K562 (cell line): ENCODE data around the gene ZGLP1. TPM values are rescaled to one million over a fixed set of nuclear protein-coding genes. Genes with fewer than 3 reads are reported as not detected.

Experiments used
- ATAC-seq: fragments of 200-7000 bp; cut with Tn5 transposase; 3 replicates; pipeline ENCODE4 v1.9.1; 2020; ENCODE audit warnings: moderate library complexity
- BruUV-seq: library from RNA; stranded (reverse); fragments of 400-500 nt; replicated peaks from 2 replicates; lab custom pipeline; 2021; lab: Mats Ljungman, UMichigan
- CTCF ChIA-PET: fragments of 300-600 bp; formaldehyde crosslinking; extraction: SDS; loops from one replicate; lab custom pipeline; 2021; ENCODE audit warnings: low intra/inter-chr PET ratio; lab: Yijun Ruan, JAX
- POLR2A ChIA-PET: fragments of 300-600, 350-650 bp; sonication (Branson Sonifier 250); formaldehyde crosslinking; extraction: SDS; loops from one replicate; lab custom pipeline; 2021; ENCODE audit warnings: antibody characterized with exemption, inconsistent platforms; lab: Yijun Ruan, JAX
- DNase-seq, 4 experiments: peaks; one replicate each; pipeline versions ENCODE4 v3.0.0 to v3.0.0-alpha.2; 2011 to 2018; ENCODE audit warnings: low spot score in 3 of 4, mixed read lengths in 3 of 4; ENCODE audit errors: extremely low read depth in 1 of 4
- FAIRE-seq: peaks from 2 replicates; lab custom pipeline; 2011; peaks lifted over from hg19 to GRCh38; lab: Jason Lieb, UNC
- H2AFZ ChIP-seq: 2 replicates; pipeline ENCODE4 v1.6.0; 2011; ENCODE audit warnings: low read depth, low read length, control low read depth, inconsistent platforms
- H3K27ac ChIP-seq: fragments of 200-600 bp; 3 replicates; pipeline ENCODE4 v1.8.0; 2011; ENCODE audit warnings: low read depth, mild to moderate bottlenecking, control low read depth, inconsistent platforms, low read length, moderate library complexity, mixed read lengths; ENCODE audit errors: extremely low read depth
- H3K27me3 ChIP-seq, 2 experiments: fragments of 300-600 bp in 1 of 2; 2 replicates in 1 of 2; 3 replicates in 1 of 2; pipeline versions ENCODE4 v1.6.0 to v1.8.0; 2011; ENCODE audit warnings: inconsistent platforms in 2 of 2, low read length in 2 of 2, mild to moderate bottlenecking in 1 of 2, mixed read lengths in 1 of 2, moderate library complexity in 1 of 2; ENCODE audit not compliant: control insufficient read depth in 2 of 2, insufficient read depth in 2 of 2
- H3K36me3 ChIP-seq: fragments of 300-600 bp; 3 replicates; pipeline ENCODE4 v1.8.0; 2011; ENCODE audit warnings: mild to moderate bottlenecking, low read length, inconsistent platforms; ENCODE audit not compliant: control insufficient read depth, insufficient read depth
- H3K4me1 ChIP-seq, 2 experiments: fragments of 200-600 bp in 1 of 2; replicated peaks in 1 of 2; 2 replicates in 1 of 2; 3 replicates in 1 of 2; pipeline versions ENCODE4 v1.5.1 to v1.8.0; 2011; ENCODE audit warnings: inconsistent platforms in 2 of 2, low read length in 2 of 2, mild to moderate bottlenecking in 1 of 2, mixed read lengths in 1 of 2, moderate library complexity in 1 of 2; ENCODE audit not compliant: control insufficient read depth in 2 of 2, insufficient read depth in 2 of 2
- H3K4me2 ChIP-seq: 2 replicates; pipeline ENCODE4 v1.6.1; 2011; ENCODE audit warnings: low read length, control low read depth, inconsistent platforms, mixed read lengths; ENCODE audit not compliant: insufficient read depth
- H3K4me3 ChIP-seq: fragments of 200-600 bp; sonication (generic), shearing (Covaris generic); 2 replicates; pipeline ENCODE4 v1.5.1; 2016; ENCODE audit warnings: control low read depth, inconsistent platforms
- H3K79me2 ChIP-seq: fragments of 200-600 bp; 3 replicates; pipeline ENCODE4 v1.8.0; 2011; ENCODE audit warnings: low read length, inconsistent platforms; ENCODE audit not compliant: control insufficient read depth, insufficient read depth
- H3K9ac ChIP-seq, 2 experiments: 2 replicates each; pipeline versions ENCODE4 v1.6.0 to v1.6.1; 2011; ENCODE audit warnings: low read depth in 2 of 2, low read length in 2 of 2, control low read depth in 1 of 2, inconsistent platforms in 1 of 2, mild to moderate bottlenecking in 1 of 2, mixed read lengths in 1 of 2; ENCODE audit not compliant: insufficient read depth in 1 of 2
- H3K9me1 ChIP-seq: one replicate; pipeline ENCODE4 v1.6.0; 2011; ENCODE audit warnings: inconsistent platforms, mild to moderate bottlenecking, low read length, moderate library complexity; ENCODE audit not compliant: control insufficient read depth, insufficient read depth
- H3K9me3 ChIP-seq: replicated peaks from 2 replicates; pipeline ENCODE4 v1.5.1; 2011; ENCODE audit warnings: low read depth, low read length, inconsistent platforms; ENCODE audit not compliant: control insufficient read depth, insufficient read depth
- H4K20me1 ChIP-seq: replicated peaks from 2 replicates; pipeline ENCODE4 v1.6.1; 2011; ENCODE audit warnings: low read length, inconsistent platforms, mixed read lengths; ENCODE audit not compliant: control insufficient read depth, insufficient read depth
- ARID1B ChIP-seq: fragments of 450-650 bp; IDR thresholded peaks from 2 replicates; pipeline ENCODE4 v1.6.1; 2016; ENCODE audit warnings: antibody characterized with exemption, mild to moderate bottlenecking, inconsistent platforms
- CBFA2T3 ChIP-seq: fragments of 450-650 bp; IDR thresholded peaks from 2 replicates; pipeline ENCODE4 v1.6.1; 2017
- CBX8 ChIP-seq: fragments of 200-600 bp; sonication (generic); IDR thresholded peaks from 2 replicates; pipeline ENCODE4 v1.6.1; 2012; ENCODE audit warnings: borderline replicate concordance, mixed run types, low read depth, mild to moderate bottlenecking, moderate library complexity, mixed read lengths, low read length, control low read depth, inconsistent platforms; ENCODE audit not compliant: poor library complexity, severe bottlenecking; ENCODE audit errors: extremely low read depth
- EGR1 ChIP-seq: fragments of 450-650 bp; conservative IDR thresholded peaks from 2 replicates; pipeline ENCODE4 v1.6.1; 2017; ENCODE audit warnings: mild to moderate bottlenecking
- HNRNPLL ChIP-seq: fragments of 200-400 bp; formaldehyde crosslinking; IDR thresholded peaks from 2 replicates; pipeline ENCODE4 v1.6.1; 2017; ENCODE audit warnings: low read length, low read depth, mild to moderate bottlenecking; ENCODE audit not compliant: poor library complexity, severe bottlenecking
- KDM4B ChIP-seq, 2 experiments: fragments of 450-650 bp in 1 of 2; sonication (generic) in 1 of 2; IDR thresholded peaks; 2 replicates each; pipeline ENCODE4 v1.6.1; 2016 to 2017; ENCODE audit warnings: borderline replicate concordance in 2 of 2, antibody characterized with exemption in 1 of 2, low read depth in 1 of 2, mild to moderate bottlenecking in 1 of 2
- MYNN ChIP-seq, 2 experiments: sonication (generic); formaldehyde crosslinking in 1 of 2; IDR thresholded peaks; 2 replicates each; pipeline versions ENCODE4 v1.5.0 to v1.6.1; 2016 to 2020; ENCODE audit warnings: antibody characterized with exemption in 1 of 2, missing genetic modification reagents in 1 of 2
- POLR2A ChIP-seq: fragments of 450-650 bp; conservative IDR thresholded peaks from 2 replicates; pipeline ENCODE4 v1.6.1; 2016
- POLR2AphosphoS2 ChIP-seq: IDR thresholded peaks from 2 replicates; pipeline ENCODE4 v1.6.1; 2012; ENCODE audit warnings: low read length, improper control_type of control experiment
- PPARD ChIP-seq: fragments of 250-450 bp; sonication (Bioruptor Pico); IDR thresholded peaks from 2 replicates; pipeline ENCODE4 v1.8.0; 2022; ENCODE audit warnings: inconsistent platforms, mild to moderate bottlenecking, moderate library complexity
- RB1 ChIP-seq: fragments of 450-650 bp; IDR thresholded peaks from 2 replicates; pipeline ENCODE4 v1.6.1; 2017; ENCODE audit warnings: low read depth, mild to moderate bottlenecking
- TEAD1 ChIP-seq, 2 experiments: fragments of 450-650 bp in 1 of 2; sonication (generic) in 1 of 2; formaldehyde crosslinking; IDR thresholded peaks; 2 replicates each; pipeline versions ENCODE4 v1.4.0 to v1.8.0; 2020 to 2022; ENCODE audit warnings: mild to moderate bottlenecking in 2 of 2, missing genetic modification reagents in 1 of 2
- TEAD4 ChIP-seq, 2 experiments: sonication (generic) in 1 of 2; formaldehyde crosslinking in 1 of 2; IDR thresholded peaks; 2 replicates each; pipeline versions ENCODE4 v1.6.1 to v1.8.0; 2012 to 2022; ENCODE audit warnings: borderline replicate concordance in 1 of 2, inconsistent platforms in 1 of 2, low read length in 1 of 2, mild to moderate bottlenecking in 1 of 2, missing genetic modification reagents in 1 of 2
- ZNF12 ChIP-seq: sonication (generic); formaldehyde crosslinking; IDR thresholded peaks from 2 replicates; pipeline ENCODE4 v1.4.0; 2020; ENCODE audit warnings: mild to moderate bottlenecking, missing genetic modification reagents
- ZNF24 ChIP-seq: fragments of 450-650 bp; IDR thresholded peaks from 2 replicates; pipeline ENCODE4 v1.6.1; 2016
- WGBS: fragments of 100-300 bp; shearing (Covaris generic); methylation state at CpG from one replicate; pipeline ENCODE4 v1.1.6; 2016; ENCODE audit warnings: low coverage, mixed read lengths; ENCODE audit not compliant: insufficient coverage; ENCODE audit errors: missing lambda C conversion rate; 5-methylcytosine and 5-hydroxymethylcytosine counted together
- in situ Hi-C: fragments of 300-500 bp; cut with MboI; formaldehyde crosslinking; loops from 4 replicates; pipeline ENCODE4 v1.15.0; 2018; ENCODE audit warnings: inconsistent platforms, mixed read lengths
- intact Hi-C: fragments of 100-400 bp; cut with micrococcal nuclease; formaldehyde crosslinking; loops from 2 replicates; pipeline ENCODE4 v1.14.2; 2022
- polyA plus RNA-seq, 8 experiments: library from polyadenylated mRNA; depleted of rRNA in 4 of 8; stranded (reverse) in 5 of 8; unstranded in 3 of 8; fragments of >200 nt; fragmentation: Nextera tagmentation in 2 of 8; fragmentation: Illumina TruSeq in 1 of 8; extraction: Ambion mirVana in 2 of 8; extraction: Trizol in 1 of 8; gene quantifications; 2 replicates each; pipeline versions ENCODE4 v1.2.1 to v1.2.3, GENCODE V29; 2011 to 2014; ENCODE audit warnings: inconsistent platforms in 1 of 8, missing spikeins in 1 of 8
- total RNA-seq, 7 experiments: library from RNA; depleted of rRNA in 6 of 7; stranded (reverse); fragments of >200 nt in 6 of 7; fragmentation: Illumina TruSeq in 2 of 7; extraction: Trizol in 2 of 7; gene quantifications; 2 replicates each; pipeline versions ENCODE4 v1.2.1 to v1.2.3, GENCODE V29; 2011 to 2021; ENCODE audit warnings: low replicate concordance in 1 of 7
- TF ChIP-seq, protein P1 (sequence below): sonication (generic); formaldehyde crosslinking; IDR thresholded peaks from 2 replicates; pipeline ENCODE4 v1.9.0; 2022; ENCODE audit warnings: mild to moderate bottlenecking, missing genetic modification reagents

The ZGLP1 gene
- total and polyA plus RNA-seq, 9 of the 15 experiments (the other 6 are each of a cell fraction or from before 2014, with no cell fraction given): 0.24 to 4.5 (median 2.2) TPM

- Histone ChIP-seq H3K4me1 (peaks cover 5 to 31% of the 10 kb centered on the region in 2 experiments; a peak in 3 of 5 replicates), H3K27me3 (no peaks in the 10 kb centered on the region), H3K36me3 (peaks cover 21% of the 10 kb centered on the region), H3K4me2 (no peak overlapping the region), H3K9me3 (no peaks in the 10 kb centered on the region), H3K4me3 (no peak overlapping the region), H3K9ac (no peak overlapping the region), H3K9me1 (no peaks in the 10 kb centered on the region), H3K79me2 (no peaks in the 10 kb centered on the region), H3K27ac (no peak overlapping the region), H2AFZ (no peak overlapping the region), H4K20me1 (no peaks in the 10 kb centered on the region; the same call in 1 of the 2 replicates)
- WGBS: 58% methylated on average over 4 of the region's 7 CpGs
- no TSS peak for BruUV-seq
- DNase-seq: no peak
- FAIRE-seq: no peak
- ChIA-PET POLR2A (interaction anchor here (0.6 to 1.3 kb wide), 2 partner anchors 117 to 126 kb away, joined by 3 to 5 read pairs; no protein-coding TSS in a partner anchor), CTCF (interaction anchor here (1.7 kb wide), 1 partner anchor 127 kb away, joined by 5 read pairs; no protein-coding TSS in a partner anchor)
- TF ChIP-seq ZNF24 (peak; percentile 85; the same call in 1 of the 2 replicates), TEAD1 (CRISPR knock-in tag; IDR thresholded peaks at IDR 0.05) (no peak), RB1 (no peak), ZNF12 (peak; percentile 26; the same call in 1 of the 2 replicates)
- in situ Hi-C loops (no loop called here), intact Hi-C loops (no loop called here)
- no peak for ATAC-seq
Measured at GRCh38 chr19:10262771-10263170, 46.8 kb downstream of the ZGLP1 start.

DNA sequence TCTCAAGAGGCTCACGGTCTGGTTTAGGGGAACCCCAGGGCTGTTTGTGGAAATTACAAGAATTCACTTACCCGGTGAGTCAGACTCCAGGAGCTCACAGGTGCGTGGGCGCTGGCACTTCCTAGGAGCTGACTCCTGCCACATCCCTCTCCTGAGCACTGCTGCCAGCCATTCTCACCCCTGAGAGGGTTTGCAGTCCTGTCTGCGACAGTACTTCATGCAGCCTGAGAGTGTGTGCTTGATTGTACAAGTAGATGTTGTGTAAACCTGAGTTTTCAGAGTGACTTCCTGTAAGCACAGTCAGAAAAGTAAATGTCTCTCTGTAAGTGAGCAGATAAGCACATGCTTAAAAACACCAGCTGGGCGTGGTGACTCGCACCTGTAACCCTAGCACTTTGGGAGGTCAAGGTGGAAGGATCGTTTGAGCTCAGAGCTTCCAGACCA is 49.5 kb downstream of the ZGLP1 start:
- peak; percentile 38 for ATAC-seq
- ChIA-PET POLR2A (interaction anchor here (0.6 to 3.4 kb wide), 13 partner anchors 8 to 163 kb away, joined by 3 to 23 read pairs (median 5); partner anchors contain the start of genes CDC37, ICAM1, MRPL4 and PPAN), CTCF (interaction anchor here (5.5 kb wide), 1 partner anchor 130 kb away, joined by 72 read pairs; no protein-coding TSS in a partner anchor)
- Histone ChIP-seq H3K36me3 (peaks cover 43% of the 10 kb centered on the region), H3K4me3 (no peak overlapping the region), H4K20me1 (no peaks in the 10 kb centered on the region; the same call in 1 of the 2 replicates), H3K9me1 (no peaks in the 10 kb centered on the region), H3K27me3 (no peaks in the 10 kb centered on the region), H3K4me2 (no peak overlapping the region), H2AFZ (no peak overlapping the region), H3K9me3 (no peaks in the 10 kb centered on the region), H3K79me2 (no peaks in the 10 kb centered on the region), H3K4me1 (peaks cover 5 to 34% of the 10 kb centered on the region in 2 experiments; a peak in 3 of 5 replicates), H3K9ac (no peak overlapping the region; a peak in 1 of 4 replicates), H3K27ac (no peak overlapping the region)
- DNase-seq: peak in 2 of 4 experiments; percentile 7 to 49
- 33% methylated on average over 8 of the region's 8 CpGs for WGBS
- peak; percentile 90 for FAIRE-seq
- in situ Hi-C loops: no loop called here
- BruUV-seq: no TSS peak
- intact Hi-C loops: no loop called here
- TF ChIP-seq PPARD (CRISPR knock-in tag): no peak
- peak; percentile 67; the same call in 1 of the 2 replicates for TF ChIP-seq POLR2A
- no peak for TF ChIP-seq KDM4B (IDR thresholded peaks at IDR 0.05; ENCODE audit: borderline replicate concordance in 2 of 2, low read depth in 1 of 2)
- 0 out of 2 replicates have a peak, but pooled peaks have one; percentile 49 for TF ChIP-seq MYNN (IDR thresholded peaks at IDR 0.05)
- no peak for TF ChIP-seq MYNN (CRISPR knock-in tag; IDR thresholded peaks at IDR 0.05)
- TF ChIP-seq, protein P1, sequence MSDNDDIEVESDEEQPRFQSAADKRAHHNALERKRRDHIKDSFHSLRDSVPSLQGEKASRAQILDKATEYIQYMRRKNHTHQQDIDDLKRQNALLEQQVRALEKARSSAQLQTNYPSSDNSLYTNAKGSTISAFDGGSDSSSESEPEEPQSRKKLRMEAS (CRISPR knock-in tag): peak; percentile 37; the same call in 1 of the 2 replicates
- TF ChIP-seq EGR1: peak; percentile 43; the same call in 1 of the 2 replicates
- no peak for TF ChIP-seq CBX8
- TF ChIP-seq TEAD4 (IDR thresholded peaks at IDR 0.05; ENCODE audit: low read length): peak; percentile 25; the same call in 1 of the 2 replicates
- TF ChIP-seq TEAD4 (CRISPR knock-in tag; IDR thresholded peaks at IDR 0.05; ENCODE audit: borderline replicate concordance): no peak
- peak; percentile 42 for TF ChIP-seq ARID1B
- TF ChIP-seq HNRNPLL: no peak
- 0 out of 2 replicates have a peak, but pooled peaks have one; percentile 54 for TF ChIP-seq POLR2AphosphoS2
- TF ChIP-seq CBFA2T3: peak; percentile 66
